GM18907 (cell line): ENCODE results near the gene DCN.

Experiments used
- ATAC-seq: cut with Tn5 transposase; IDR thresholded peaks from one replicate; pipeline ENCODE4 v1.9.1; 2021; ENCODE audit warnings: mild to moderate bottlenecking, moderate library complexity; ENCODE audit not compliant: unreplicated experiment

The DCN gene

GRCh38 chr12:91105807-91106206, 76.8 kb downstream of the DCN start:
- no peak for ATAC-seq

- peak; percentile 43 for ATAC-seq
Observed at GRCh38 chr12:91104812-91105466, 77.7 kb downstream of the DCN start.

- no peak for ATAC-seq
Observed at GRCh38 chr12:91103624-91104023, 79.0 kb downstream of the DCN start.

- ATAC-seq, result no peak
Observed at GRCh38 chr12:91103101-91103500, 79.5 kb downstream of the DCN start.

GRCh38 chr12:91100906-91101305, 81.7 kb downstream of the DCN start:
- ATAC-seq, result no peak

- ATAC-seq, result no peak
Observed at GRCh38 chr12:91099836-91100235, 82.8 kb downstream of the DCN start.

- ATAC-seq, result no peak
Observed at GRCh38 chr12:91099341-91099740, 83.3 kb downstream of the DCN start.

- ATAC-seq, result no peak
Observed at GRCh38 chr12:91098941-91099340, 83.7 kb downstream of the DCN start.

- ATAC-seq, result no peak
Observed at GRCh38 chr12:91098461-91098860, 84.2 kb downstream of the DCN start.

- ATAC-seq, result no peak
Observed at GRCh38 chr12:91094957-91095356, 87.7 kb downstream of the DCN start.

- ATAC-seq, result no peak
Observed at GRCh38 chr12:91094032-91094662, 88.5 kb downstream of the DCN start.

- no peak for ATAC-seq
Observed at GRCh38 chr12:91093341-91093740, 89.3 kb downstream of the DCN start.

GRCh38 chr12:91091916-91092715, 90.5 kb downstream of the DCN start:
- no peak for ATAC-seq
